NT2/D1 (cell line): Measurements from ENCODE around the gene OXSM.

Experiments used
- SUZ12 ChIP-seq: IDR thresholded peaks from 2 replicates; pipeline ENCODE4 v1.6.1; 2011; ENCODE audit not compliant: insufficient read length, insufficient read depth; ENCODE audit errors: extremely low read depth
- YY1 ChIP-seq: IDR thresholded peaks from 2 replicates; pipeline ENCODE4 v1.6.1; 2011; ENCODE audit not compliant: insufficient read length, insufficient read depth
- ZNF274 ChIP-seq: IDR thresholded peaks from 2 replicates; pipeline ENCODE4 v1.6.1; 2011; ENCODE audit warnings: mild to moderate bottlenecking, low read depth, low read length

GRCh38 chr3:25843332-25843731 lies 53.4 kb downstream of the OXSM start:
- TF ChIP-seq ZNF274 = no peak
- TF ChIP-seq YY1 = no peak
- no peak for TF ChIP-seq SUZ12
